GM18508 (cell line): ENCODE results near the gene TENM3.

Experiments
- ATAC-seq: cut with Tn5 transposase; IDR thresholded peaks from one replicate; pipeline ENCODE4 v1.9.1; 2021; ENCODE audit warnings: moderate number of reproducible peaks; ENCODE audit not compliant: insufficient read depth, unreplicated experiment

TENM3 gene

DNA sequence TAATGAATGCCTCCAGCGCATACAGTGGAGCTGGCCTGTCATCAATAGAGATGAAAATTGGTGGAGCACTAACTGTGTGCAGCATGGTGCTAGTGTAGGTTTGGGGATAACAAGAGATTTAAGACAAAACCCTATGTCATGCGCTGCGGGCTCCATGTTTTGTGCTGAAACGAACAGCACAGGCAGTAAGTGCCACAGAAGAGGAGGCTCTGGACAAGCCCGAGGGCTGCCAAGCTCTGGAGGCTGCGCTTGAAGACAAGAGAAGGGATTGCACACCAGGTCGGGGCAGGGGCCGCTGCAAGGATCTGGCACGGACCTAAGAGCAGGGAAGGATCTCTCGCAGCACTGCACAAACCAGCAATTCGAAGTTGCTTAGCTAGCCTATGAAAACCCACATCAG is 35.5 kb downstream of the TENM3 start:
- no peak for ATAC-seq

DNA sequence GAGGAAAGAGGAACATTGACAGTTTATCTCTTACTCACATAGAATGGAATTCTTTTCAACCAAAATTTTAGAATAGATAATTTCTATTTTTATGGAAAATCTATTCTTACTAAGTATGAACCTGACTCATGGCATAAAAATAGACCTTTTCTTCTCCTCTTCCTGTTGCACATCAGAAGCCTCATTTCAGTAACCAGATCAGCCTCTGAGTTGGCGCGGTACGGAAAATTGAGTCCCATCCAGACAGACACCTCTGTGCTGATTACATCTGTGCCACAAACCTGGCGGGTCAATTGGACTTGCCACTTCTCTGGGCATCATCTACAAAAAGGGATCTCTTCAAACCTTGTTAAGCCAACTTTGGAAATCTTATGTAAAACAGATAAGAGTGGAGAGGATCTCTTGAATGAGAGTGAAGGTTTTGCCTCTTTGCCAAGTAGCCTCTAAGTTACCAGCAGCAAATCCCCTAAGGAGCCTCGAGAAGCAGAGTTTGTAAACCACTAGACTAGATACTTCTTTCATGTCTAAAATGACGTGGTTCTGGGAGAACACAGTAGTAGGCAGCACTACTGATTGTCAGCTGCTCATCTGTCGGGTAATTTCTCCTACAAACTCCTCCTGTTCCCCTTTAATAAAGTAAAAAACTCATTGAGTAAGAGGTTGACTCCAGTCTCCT is 37.4 kb downstream of the TENM3 start:
- ATAC-seq: no peak

DNA sequence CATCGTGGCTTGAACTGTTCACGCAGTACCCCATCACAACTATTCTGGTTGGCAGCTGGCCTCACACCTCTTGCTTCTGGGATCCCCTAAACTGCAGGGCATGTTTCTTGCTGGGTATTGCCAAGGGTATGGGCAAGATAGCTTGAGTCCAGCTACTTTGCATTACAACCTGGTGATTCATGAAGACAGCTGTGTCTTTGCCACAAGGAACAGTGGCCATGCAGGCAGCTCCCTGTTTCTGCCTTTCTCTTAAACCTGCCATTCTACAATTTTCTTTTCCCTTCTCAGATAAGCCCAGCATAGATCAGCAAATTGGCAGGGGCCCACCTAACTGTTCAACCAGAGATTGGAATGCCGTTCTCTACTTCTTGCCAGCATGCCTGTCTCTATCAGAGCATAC is 42.8 kb downstream of the TENM3 start:
- ATAC-seq: no peak

DNA sequence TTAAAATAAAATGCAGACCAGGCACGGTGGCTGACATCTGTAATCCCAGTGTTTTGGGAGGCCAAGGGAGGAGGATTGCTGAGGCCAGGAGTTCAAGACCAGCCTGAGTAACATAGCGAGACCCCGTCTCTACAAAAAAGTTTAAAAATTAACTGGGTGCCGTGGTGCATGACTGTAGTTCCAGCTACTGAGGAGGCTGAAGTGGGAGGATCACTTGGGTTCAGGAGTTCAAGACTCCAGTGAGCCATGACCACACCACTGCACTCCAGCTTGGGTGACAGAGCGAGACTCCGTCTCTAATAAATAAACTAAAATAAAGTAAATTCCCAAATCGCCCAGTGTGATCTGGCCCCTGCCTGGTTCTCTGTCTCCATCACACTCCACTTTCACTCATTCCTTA is 43.7 kb downstream of the TENM3 start:
- ATAC-seq: no peak

DNA sequence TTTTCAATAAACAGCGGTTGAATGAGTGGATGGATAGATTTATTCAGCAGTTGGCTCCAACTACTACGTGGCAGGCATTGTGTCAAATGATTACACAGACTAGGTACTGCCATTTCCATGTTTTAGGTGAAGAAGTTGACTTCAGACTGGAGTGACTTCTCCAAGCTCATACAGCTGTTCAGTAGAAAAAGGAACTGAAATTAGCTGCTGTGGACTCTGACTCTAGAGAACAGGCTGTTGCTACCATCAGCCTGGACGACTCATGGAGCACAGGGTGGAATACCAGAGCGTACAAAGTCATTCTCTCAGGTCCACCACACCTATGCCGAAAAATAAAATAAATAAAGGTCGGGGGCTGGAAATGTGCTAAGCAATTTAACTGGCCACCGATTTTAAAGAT is 45.3 kb downstream of the TENM3 start:
- ATAC-seq: no peak

DNA sequence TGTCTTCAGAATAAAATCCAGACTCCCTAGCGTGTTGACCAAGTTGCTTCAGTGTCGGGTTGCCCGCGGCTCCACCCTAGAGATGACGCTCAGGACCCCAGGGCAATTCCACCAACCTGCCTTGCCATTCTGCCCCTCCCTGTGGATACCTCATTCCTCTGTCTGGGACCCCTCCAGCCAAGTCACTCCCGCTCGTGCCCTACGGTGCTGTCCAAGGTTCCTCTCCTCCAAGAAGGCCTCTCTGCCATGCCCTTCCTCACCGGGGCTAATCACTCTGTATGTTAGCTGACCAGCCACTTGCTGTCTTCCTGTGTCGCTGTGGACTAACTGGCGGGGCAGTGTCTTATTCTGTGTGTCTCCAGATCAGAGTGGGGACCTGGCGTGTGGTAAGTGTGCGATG is 46.6 kb downstream of the TENM3 start:
- ATAC-seq: no peak

DNA sequence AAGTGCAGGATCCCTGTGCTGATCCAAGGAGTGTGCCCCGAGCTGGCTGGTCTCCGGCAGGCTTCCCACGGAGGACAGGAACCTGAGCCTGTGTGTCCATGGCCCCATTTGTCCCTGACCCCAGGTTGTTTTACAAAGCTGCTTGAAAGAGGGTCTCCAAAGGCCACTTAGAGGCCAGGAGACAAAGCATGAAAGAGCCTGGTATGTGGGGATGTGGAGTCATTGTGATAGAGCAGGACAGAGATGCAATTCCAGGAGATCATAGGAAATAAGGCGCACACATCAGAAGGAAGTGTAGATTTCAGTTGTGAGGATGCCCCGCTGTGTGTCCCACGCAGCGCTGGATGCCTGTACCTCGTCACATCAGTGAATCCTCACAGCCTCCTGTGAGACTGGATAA is 48.0 kb downstream of the TENM3 start:
- ATAC-seq: no peak

DNA sequence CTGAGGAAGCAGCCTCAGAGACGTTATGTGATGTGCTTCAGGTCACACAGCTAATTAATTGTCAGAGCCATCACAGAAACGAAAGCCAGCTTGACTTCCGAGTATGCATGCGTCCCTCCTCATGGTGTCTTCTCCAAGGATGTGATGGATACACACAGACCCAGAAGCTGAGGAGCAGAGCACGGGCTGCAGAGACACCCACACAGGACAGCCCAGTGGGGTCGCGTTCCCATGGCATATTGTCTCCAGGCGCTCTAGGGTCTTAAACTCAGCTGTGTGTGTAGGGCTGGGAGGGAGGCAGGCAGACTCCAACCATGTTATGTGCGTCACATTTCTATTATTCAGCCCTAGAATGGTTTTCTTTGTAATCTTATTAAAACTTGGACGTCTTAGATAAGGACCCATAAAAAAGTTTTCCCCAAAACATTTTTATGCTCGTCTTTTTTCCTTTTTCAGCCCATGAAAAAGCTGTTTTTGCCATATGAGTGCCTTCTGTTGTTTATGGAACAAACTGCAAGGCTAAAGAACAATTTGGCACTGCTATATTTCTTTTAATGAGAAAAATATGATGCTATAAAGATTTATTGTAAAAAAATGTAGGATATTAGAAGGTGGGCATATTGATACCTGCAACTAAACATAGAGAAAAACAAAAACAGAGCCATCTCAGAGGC is 48.5 kb downstream of the TENM3 start:
- no peak for ATAC-seq

DNA sequence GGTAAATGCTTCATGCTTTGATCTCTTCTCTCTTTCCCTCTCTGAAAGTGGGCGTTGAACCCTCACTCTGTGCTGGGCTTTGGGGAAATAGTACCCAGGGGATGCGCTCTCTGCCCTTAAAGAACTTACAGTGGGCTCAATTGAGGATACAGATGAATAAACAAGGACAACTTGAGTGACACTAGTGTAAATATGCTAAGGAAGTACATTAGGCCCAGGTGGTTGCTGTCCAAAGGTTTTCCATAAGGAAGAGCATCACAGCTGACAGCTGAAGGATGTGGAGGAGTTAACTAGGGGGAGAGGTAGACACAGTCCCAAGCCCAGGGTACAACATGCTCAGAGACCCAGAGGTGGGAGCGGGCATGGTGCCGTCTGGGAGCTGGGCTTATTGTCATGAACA is 49.4 kb downstream of the TENM3 start:
- no peak for ATAC-seq

DNA sequence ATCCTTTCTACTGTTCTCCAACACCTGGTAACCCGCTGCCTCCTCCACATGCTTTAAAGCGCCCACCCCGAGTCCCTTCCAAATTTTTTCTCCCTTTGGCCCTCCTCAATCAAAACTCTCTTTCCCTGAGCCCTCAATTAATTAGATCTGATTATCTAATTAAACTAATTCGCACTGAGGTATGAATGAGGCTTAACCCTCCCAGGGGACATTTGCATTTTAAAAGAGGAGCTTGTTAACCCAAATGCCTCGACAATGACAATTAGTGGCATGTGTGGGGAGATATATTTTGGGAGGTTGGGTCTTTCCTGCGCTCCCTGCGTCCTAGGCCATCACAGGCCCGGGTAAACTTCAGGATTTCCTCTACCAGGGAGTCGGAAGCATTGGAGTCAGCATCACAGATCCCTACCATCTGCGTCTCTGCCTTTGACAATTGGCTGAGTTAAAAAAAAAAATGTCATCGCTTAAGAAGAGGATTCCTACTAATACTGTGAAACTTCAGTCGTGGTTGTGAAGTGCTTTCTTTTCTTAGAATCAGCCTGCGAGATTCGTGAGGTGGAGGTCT is 50.6 kb downstream of the TENM3 start:
- ATAC-seq: no peak

DNA sequence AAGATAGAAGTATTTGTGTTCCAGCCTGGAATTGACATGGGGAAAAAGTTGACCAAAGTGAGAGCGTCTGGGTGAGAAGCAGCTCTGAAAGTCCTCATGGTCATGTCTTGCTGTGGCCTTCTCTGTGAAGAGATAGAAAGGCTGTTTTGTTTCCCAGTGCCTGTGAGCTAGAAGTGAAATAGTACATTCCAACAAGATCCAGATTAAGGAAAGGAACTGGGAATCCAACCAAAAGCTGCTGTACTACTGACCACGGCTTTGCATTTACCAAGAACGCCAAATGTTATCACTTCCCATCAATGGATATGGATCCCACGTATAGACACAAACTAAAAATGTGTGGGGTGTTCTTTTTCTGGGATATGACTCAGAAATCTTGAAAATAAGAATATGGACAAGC is 51.2 kb downstream of the TENM3 start:
- no peak for ATAC-seq

DNA sequence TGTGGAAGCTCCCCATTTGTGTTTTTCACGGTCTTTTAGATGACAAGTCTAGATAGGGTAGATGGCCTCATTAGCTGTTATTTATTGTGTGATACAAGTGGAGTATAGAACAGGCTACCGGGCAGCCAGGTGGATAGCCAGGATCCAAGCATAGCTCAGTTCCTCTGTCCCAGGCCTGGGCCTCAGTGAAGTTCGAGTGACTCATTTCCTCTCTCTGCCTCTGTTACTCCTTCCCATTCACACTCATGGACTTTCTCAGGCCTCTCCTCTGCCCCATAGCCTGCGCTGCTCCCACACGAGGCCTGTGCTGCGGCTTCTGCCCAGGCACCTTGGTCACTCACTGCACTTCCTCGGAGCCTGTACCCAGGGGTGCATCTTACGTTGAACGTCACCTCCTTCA is 54.5 kb downstream of the TENM3 start:
- no peak for ATAC-seq

DNA sequence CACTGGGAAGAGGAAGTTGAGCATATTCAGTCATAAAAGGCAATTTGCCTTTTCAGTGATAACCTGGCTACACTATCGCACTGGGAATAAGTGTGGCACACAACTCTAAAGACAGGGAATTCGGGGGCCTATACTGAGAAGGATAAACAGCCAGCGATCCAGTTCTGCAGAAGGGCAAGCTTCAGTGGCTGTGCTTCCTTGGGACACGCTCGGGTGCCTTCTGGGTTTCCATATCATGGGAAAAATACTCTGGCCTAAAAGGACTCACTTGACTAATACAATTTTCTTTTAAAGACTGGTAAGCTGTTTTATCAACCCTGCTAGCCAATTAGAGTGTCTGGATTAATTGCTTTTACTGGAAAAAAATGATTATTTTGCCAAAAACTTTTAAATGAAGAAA is 58.5 kb downstream of the TENM3 start:
- no peak for ATAC-seq

DNA sequence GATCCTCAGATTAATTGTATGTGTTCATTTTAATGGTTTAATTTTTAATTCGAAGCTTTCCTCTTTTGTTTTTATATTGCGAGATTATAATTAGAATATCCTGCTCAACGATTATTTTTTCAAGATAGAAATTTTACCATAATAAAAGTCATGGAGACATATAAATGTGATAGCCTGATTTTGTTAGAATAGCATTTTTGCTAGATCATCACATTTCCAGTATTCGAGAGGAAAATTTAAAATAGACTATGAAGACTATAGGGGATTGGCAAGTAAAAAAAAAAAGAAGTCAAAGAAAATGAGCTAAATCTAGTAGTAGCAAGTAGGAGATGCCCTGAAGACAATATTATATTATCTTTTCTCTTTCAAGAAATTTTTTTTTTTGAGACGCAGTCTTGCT is 60.6 kb downstream of the TENM3 start:
- no peak for ATAC-seq

DNA sequence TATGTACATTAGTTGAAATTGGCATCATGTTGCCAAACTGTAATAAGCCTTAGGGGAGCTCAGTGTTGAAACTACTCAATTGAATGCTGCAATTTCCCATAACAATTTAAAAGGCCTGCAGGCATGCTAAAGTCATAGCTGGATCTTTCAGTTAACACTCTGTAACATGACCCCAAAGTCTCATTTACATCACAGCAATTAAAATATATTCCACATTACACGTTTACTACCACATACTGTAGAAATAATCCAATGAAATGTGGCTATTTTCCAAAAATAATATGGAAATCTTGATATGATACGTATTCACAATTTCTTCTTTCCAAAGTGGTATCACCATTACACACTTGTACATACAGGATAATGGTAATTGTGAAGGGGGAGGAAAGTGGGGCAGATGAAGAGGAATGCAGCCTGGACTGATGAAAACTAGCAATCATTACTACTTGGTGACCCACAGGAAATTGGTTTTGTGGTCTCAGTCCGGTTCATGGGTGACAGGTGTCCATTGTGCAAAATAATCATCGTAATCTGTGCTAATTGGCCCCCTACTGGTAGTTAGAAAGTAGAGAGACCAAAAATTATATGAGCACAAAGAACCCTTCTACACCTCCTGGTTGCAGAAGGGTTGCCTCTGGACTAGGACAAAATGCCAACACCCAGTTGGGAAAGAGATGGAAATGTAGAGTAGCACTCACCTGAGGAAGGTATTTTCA is 63.7 kb downstream of the TENM3 start:
- ATAC-seq: no peak

DNA sequence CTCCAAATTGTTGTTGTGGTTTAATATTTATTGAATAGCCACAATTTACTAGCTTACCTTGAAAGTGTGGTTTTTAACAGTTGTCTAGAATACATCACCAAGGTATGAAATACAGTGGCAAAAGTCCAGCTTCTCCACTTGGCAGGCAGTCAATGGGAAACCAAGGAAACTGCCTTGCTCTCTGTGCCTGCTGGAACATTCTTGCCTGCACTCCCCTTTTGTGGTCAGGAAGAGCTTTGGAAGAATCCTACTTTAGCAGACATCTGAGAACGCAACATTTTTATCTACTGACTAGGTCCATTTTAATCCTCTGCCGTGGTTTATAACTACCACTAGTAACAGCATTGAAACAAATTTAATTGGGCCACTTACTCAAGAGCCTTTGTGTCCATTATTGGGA is 64.5 kb downstream of the TENM3 start:
- ATAC-seq: no peak

DNA sequence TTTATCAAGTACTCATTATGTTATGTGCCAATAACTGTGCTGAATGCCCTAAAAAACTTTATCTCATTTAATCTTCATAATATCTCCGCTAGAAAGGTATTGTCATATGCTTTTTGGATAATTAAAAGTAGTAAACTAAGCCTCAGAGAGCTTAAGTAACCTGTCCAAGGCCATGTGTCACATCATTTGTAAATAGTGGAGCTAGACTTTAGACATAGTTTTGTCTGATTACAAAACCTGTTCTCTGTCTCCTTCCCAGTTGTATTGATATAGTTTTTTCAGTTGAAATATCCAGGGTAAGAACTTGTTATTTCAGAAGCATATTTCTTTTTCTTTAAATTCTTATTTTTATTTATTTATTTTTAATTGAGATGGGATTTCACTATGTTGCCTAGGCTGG is 66.7 kb downstream of the TENM3 start:
- ATAC-seq: no peak

DNA sequence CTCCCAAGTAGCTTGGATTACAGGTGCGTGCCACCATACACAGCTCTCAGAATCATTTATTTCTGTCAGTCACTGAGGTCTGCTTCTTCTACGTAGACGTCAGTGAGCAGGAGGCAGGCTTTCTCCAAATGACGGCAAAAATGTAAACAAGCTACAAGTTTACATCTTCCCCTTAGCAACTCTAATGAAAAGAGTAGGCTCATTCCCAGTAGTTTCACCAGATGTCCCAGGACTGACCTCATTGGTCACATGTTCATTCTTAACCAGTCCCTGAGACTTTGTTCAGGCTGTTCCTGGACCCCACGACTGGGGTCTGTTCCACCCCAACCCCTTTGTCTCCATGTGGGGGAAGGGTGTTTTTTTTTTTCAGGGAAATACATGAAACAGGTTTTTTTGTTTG is 67.1 kb downstream of the TENM3 start:
- no peak for ATAC-seq

DNA sequence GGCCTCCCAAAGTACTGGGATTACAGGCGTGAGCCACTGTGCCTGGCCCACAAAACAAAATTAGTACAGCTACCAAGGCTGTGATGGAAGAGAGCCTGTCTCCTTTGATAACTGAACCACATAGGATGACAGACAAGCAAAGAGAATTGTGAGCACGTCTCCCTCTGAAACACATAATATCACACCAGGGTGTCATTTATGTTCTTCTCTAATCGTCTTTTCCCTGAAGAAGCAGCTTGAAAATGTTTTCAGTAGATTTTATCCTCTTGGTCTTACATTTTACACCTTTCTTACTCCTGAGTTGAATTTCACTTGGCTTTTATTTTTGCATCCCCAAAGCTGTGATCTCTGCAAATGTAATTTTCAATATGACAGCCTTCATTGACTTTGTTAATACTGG is 67.8 kb downstream of the TENM3 start:
- ATAC-seq: no peak

DNA sequence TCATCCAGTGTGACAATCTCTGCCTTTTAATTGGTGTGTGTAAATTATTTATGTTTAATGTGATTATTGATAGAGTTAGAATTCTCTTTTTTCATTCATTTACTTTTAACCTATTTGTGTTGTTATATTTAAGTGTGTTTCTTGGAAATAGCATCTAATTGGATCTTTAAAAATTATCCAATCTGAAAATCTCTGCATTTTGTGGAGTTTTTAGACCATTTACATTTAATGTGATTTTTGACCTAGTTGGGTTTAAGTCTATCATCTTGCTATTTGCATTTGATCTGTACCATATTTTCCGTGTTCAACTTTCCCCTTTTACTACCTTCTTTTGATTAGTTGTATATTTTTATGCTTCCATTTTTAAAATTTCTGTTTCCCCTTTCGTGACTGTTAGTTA is 71.3 kb downstream of the TENM3 start:
- no peak for ATAC-seq

DNA sequence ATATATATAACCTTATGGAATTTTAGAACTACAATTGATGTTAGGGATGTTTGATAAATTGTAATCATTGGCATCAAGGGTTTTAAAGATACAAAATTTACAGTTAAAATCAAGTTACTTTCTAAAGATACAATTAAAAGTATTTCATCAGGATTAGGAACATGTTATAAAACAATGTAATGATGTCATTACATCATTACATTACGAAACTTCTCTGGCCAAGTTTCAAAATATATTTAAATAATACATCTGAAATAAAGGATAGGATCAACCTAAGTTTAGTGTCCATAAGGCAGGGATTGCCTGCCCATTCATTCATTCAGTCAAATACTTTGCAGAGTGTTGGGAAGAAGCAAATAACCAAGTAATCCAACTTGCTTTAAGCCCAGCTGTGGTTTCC is 75.1 kb downstream of the TENM3 start:
- no peak for ATAC-seq
